IMR-90 (cell line): ENCODE data around the gene SERTAD4. TPM values are rescaled to one million over a fixed set of nuclear protein-coding genes. Genes with fewer than 3 reads are reported as not detected.
A peak's percentile ranks its signal among the peaks of the same experiment; 100 is the strongest.

ENCODE experiments used
- ATAC-seq: fragments of 200-7000 bp; cut with Tn5 transposase; 2 replicates; pipeline ENCODE4 v1.9.1; 2020; ENCODE audit warnings: low read depth, mild to moderate bottlenecking, moderate library complexity
- BruUV-seq: library from RNA; stranded (reverse); fragments of 400-500 nt; replicated peaks from 2 replicates; lab custom pipeline; 2021; lab: Mats Ljungman, UMichigan
- CTCF ChIA-PET: fragments of 300-600 bp; formaldehyde crosslinking; extraction: SDS; loops from one replicate; lab custom pipeline; 2021; ENCODE audit warnings: antibody characterized with exemption; lab: Yijun Ruan, JAX
- POLR2A ChIA-PET: fragments of 300-600 bp; sonication (Branson Sonifier 250); formaldehyde crosslinking; loops from one replicate; lab custom pipeline; 2022; ENCODE audit warnings: antibody characterized with exemption; ENCODE audit not compliant: unreplicated experiment; lab: Charles Lee
- DNase-seq: peaks from one replicate; pipeline ENCODE4 v3.0.0; 2013
- H2AFZ ChIP-seq: replicated peaks from 2 replicates; pipeline ENCODE3; 2013; ENCODE audit warnings: low read length, mild to moderate bottlenecking; ENCODE audit not compliant: poor library complexity
- H2AK5ac ChIP-seq: 2 replicates; pipeline ENCODE4 v1.6.1; 2013; ENCODE audit warnings: low read depth, low read length, inconsistent platforms
- H2AK9ac ChIP-seq: replicated peaks from 2 replicates; pipeline ENCODE3; 2013; ENCODE audit warnings: mild to moderate bottlenecking, low read depth, low read length, moderate library complexity; ENCODE audit not compliant: poor library complexity
- H2BK120ac ChIP-seq: 2 replicates; pipeline ENCODE4 v1.6.1; 2013; ENCODE audit warnings: low read depth, low read length, inconsistent platforms
- H2BK15ac ChIP-seq: 3 replicates; pipeline ENCODE4 v1.6.1; 2013; ENCODE audit warnings: low read depth, low read length, inconsistent platforms
- H2BK20ac ChIP-seq: 2 replicates; pipeline ENCODE4 v1.6.1; 2013; ENCODE audit warnings: low read depth, mild to moderate bottlenecking, inconsistent platforms, low read length, moderate library complexity
- H2BK5ac ChIP-seq: 2 replicates; pipeline ENCODE4 v1.6.1; 2013; ENCODE audit warnings: mild to moderate bottlenecking, low read depth, low read length, inconsistent platforms; ENCODE audit not compliant: poor library complexity, severe bottlenecking
- H3K14ac ChIP-seq: replicated peaks from 2 replicates; pipeline ENCODE4 v1.6.1; 2013; ENCODE audit warnings: low read depth, low read length, inconsistent platforms
- H3K18ac ChIP-seq: 2 replicates; pipeline ENCODE4 v1.6.1; 2013; ENCODE audit warnings: low read depth, low read length, control low read depth
- H3K23ac ChIP-seq: 2 replicates; pipeline ENCODE4 v1.6.1; 2013; ENCODE audit warnings: low read depth, low read length, inconsistent platforms
- H3K27ac ChIP-seq: 2 replicates; pipeline ENCODE4 v1.5.1; 2013; ENCODE audit warnings: mild to moderate bottlenecking, control low read depth, low read length; ENCODE audit not compliant: insufficient read depth
- H3K27me3 ChIP-seq: 2 replicates; pipeline ENCODE4 v1.6.1; 2013; ENCODE audit warnings: low read length; ENCODE audit not compliant: control insufficient read depth, insufficient read depth
- H3K36me3 ChIP-seq: 2 replicates; pipeline ENCODE4 v1.6.1; 2013; ENCODE audit warnings: low read length, mixed read lengths; ENCODE audit not compliant: control insufficient read depth, insufficient read depth
- H3K4ac ChIP-seq: 2 replicates; pipeline ENCODE4 v1.6.1; 2013; ENCODE audit warnings: low read depth, low read length, inconsistent platforms
- H3K4me1 ChIP-seq: 2 replicates; pipeline ENCODE4 v1.6.1; 2013; ENCODE audit warnings: low read length, mixed read lengths; ENCODE audit not compliant: control insufficient read depth, insufficient read depth
- H3K4me2 ChIP-seq: 2 replicates; pipeline ENCODE4 v1.6.1; 2013; ENCODE audit warnings: low read depth, mild to moderate bottlenecking, control low read depth, low read length, moderate library complexity
- H3K4me3 ChIP-seq: 2 replicates; pipeline ENCODE4 v1.5.1; 2013; ENCODE audit warnings: low read depth, mild to moderate bottlenecking, control low read depth, low read length, moderate library complexity; ENCODE audit not compliant: insufficient read depth
- H3K56ac ChIP-seq: 2 replicates; pipeline ENCODE4 v1.6.1; 2013; ENCODE audit warnings: low read length, inconsistent platforms; ENCODE audit not compliant: insufficient read depth; ENCODE audit errors: extremely low read depth
- H3K79me1 ChIP-seq, 2 experiments: 2 replicates each; pipeline ENCODE4 v1.6.1; 2013; ENCODE audit warnings: low read length in 2 of 2, inconsistent platforms in 1 of 2, low read depth in 1 of 2
- H3K9ac ChIP-seq: 2 replicates; pipeline ENCODE4 v1.6.1; 2013; ENCODE audit warnings: low read depth, low read length, control low read depth
- H3K9me1 ChIP-seq: 2 replicates; pipeline ENCODE4 v1.6.1; 2013; ENCODE audit warnings: low read length, inconsistent platforms; ENCODE audit not compliant: insufficient read depth
- H3K9me3 ChIP-seq: 2 replicates; pipeline ENCODE4 v1.6.1; 2013; ENCODE audit warnings: low read length; ENCODE audit not compliant: control insufficient read depth, insufficient read depth
- H4K20me1 ChIP-seq: 2 replicates; pipeline ENCODE4 v1.6.1; 2013; ENCODE audit warnings: low read length, inconsistent platforms; ENCODE audit not compliant: insufficient read depth
- H4K5ac ChIP-seq: 2 replicates; pipeline ENCODE4 v1.6.1; 2013; ENCODE audit warnings: mild to moderate bottlenecking, low read depth, low read length, control low read depth
- H4K8ac ChIP-seq, 2 experiments: 2 replicates each; pipeline ENCODE4 v1.6.1; 2013; ENCODE audit warnings: low read depth in 2 of 2, low read length in 2 of 2, control low read depth in 1 of 2, inconsistent platforms in 1 of 2
- H4K91ac ChIP-seq: 2 replicates; pipeline ENCODE4 v1.6.1; 2013; ENCODE audit warnings: low read depth, low read length, inconsistent platforms; ENCODE audit not compliant: insufficient read depth
- BHLHE40 ChIP-seq: fragments of 150-350 bp; IDR thresholded peaks from 2 replicates; pipeline ENCODE4 v1.6.1; 2016; ENCODE audit warnings: mild to moderate bottlenecking, low read depth, low read length
- CEBPB ChIP-seq: IDR thresholded peaks from 2 replicates; pipeline ENCODE4 v1.6.1; 2012; ENCODE audit warnings: low read depth, low read length, improper control_type of control experiment
- CHD1 ChIP-seq: IDR thresholded peaks from 2 replicates; pipeline ENCODE4 v1.6.1; 2012; ENCODE audit warnings: low read depth, low read length, improper control_type of control experiment
- FOS ChIP-seq: fragments of 150-350 bp; IDR thresholded peaks from 2 replicates; pipeline ENCODE4 v1.6.1; 2016; ENCODE audit warnings: low read depth, low read length
- MAFK ChIP-seq: IDR thresholded peaks from 2 replicates; pipeline ENCODE4 v1.6.1; 2012; ENCODE audit warnings: low read depth, low read length, improper control_type of control experiment
- MAZ ChIP-seq: IDR thresholded peaks from 2 replicates; pipeline ENCODE4 v1.6.1; 2012; ENCODE audit warnings: low read depth, mild to moderate bottlenecking, low read length, improper control_type of control experiment, moderate library complexity, borderline replicate concordance
- MXI1 ChIP-seq: IDR thresholded peaks from 2 replicates; pipeline ENCODE4 v1.6.1; 2012; ENCODE audit warnings: low read depth, mild to moderate bottlenecking, low read length, moderate library complexity, borderline replicate concordance
- NFE2L2 ChIP-seq: fragments of 150-350 bp; IDR thresholded peaks from 2 replicates; pipeline ENCODE4 v1.6.1; 2016; ENCODE audit warnings: low read depth, mild to moderate bottlenecking, low read length
- POLR2A ChIP-seq: IDR thresholded peaks from 2 replicates; pipeline ENCODE4 v1.6.1; 2012; ENCODE audit warnings: mild to moderate bottlenecking, low read depth, low read length
- RAD21 ChIP-seq: IDR thresholded peaks from 2 replicates; pipeline ENCODE4 v1.6.1; 2012; ENCODE audit warnings: low read length, improper control_type of control experiment
- RCOR1 ChIP-seq: IDR thresholded peaks from 2 replicates; pipeline ENCODE4 v1.6.1; 2012; ENCODE audit warnings: mild to moderate bottlenecking, low read length, improper control_type of control experiment; ENCODE audit not compliant: insufficient replicate concordance
- RFX5 ChIP-seq: IDR thresholded peaks from 2 replicates; pipeline ENCODE4 v1.8.0; 2012; ENCODE audit warnings: low read depth, mild to moderate bottlenecking, low read length, moderate library complexity
- SMC3 ChIP-seq: fragments of 150-350 bp; IDR thresholded peaks from 2 replicates; pipeline ENCODE4 v1.6.1; 2016; ENCODE audit warnings: low read depth, mild to moderate bottlenecking, antibody characterized with exemption, low read length, moderate library complexity
- WGBS, 2 experiments: methylation state at CpG; one replicate each; pipeline versions ENCODE4 v1.1.5 to v1.1.7; 2013; ENCODE audit warnings: missing lambda C conversion rate in 2 of 2; ENCODE audit not compliant: insufficient read length in 1 of 2; ENCODE audit errors: extremely low coverage in 2 of 2; 5-methylcytosine and 5-hydroxymethylcytosine counted together
- dilution Hi-C: fragments of 300-500 bp; cut with HindIII; formaldehyde crosslinking; loops from one replicate; pipeline ENCODE4 v1.14.3; 2018; ENCODE audit warnings: low sequenced_read_pairs; ENCODE audit not compliant: unreplicated experiment
- in situ Hi-C: fragments of 300-500 bp; cut with MboI; formaldehyde crosslinking; loops from 3 replicates; pipeline ENCODE4 v1.14.3; 2019; ENCODE audit warnings: low sequenced_read_pairs, inconsistent platforms, mixed read lengths
- intact Hi-C: fragments of 100-400 bp; cut with micrococcal nuclease; formaldehyde crosslinking; loops from 2 replicates; pipeline ENCODE4 v1.10.0; 2022
- polyA plus RNA-seq, 3 experiments: library from polyadenylated mRNA; depleted of rRNA; stranded (reverse); fragments of >200 nt; gene quantifications; 2 replicates each; pipeline ENCODE4 v1.2.3, GENCODE V29; 2012; ENCODE audit warnings: low replicate concordance in 1 of 3
- total RNA-seq: library from RNA; depleted of rRNA; stranded (reverse); fragments of >200 nt; gene quantifications from 2 replicates; pipeline ENCODE4 v1.2.3, GENCODE V29; 2012
- TF ChIP-seq, protein P1 (sequence below): fragments of 150-350 bp; IDR thresholded peaks from 2 replicates; pipeline ENCODE4 v1.6.1; 2016; ENCODE audit warnings: low read depth, mild to moderate bottlenecking, low read length, moderate library complexity, borderline replicate concordance
- TF ChIP-seq, protein P2 (sequence below): fragments of 150-350 bp; IDR thresholded peaks from 2 replicates; pipeline ENCODE4 v1.6.1; 2017; ENCODE audit warnings: mild to moderate bottlenecking, antibody characterized with exemption, low read length, low read depth
- TF ChIP-seq, protein P3 (sequence below): conservative IDR thresholded peaks from 2 replicates; pipeline ENCODE4 v1.5.1; 2012; ENCODE audit warnings: mild to moderate bottlenecking, low read depth, low read length, improper control_type of control experiment

Gene SERTAD4
- total and polyA plus RNA-seq, 2 of the 4 experiments (the other 2 are of a cell fraction) = under 0.01 to 0.22 TPM

DNA sequence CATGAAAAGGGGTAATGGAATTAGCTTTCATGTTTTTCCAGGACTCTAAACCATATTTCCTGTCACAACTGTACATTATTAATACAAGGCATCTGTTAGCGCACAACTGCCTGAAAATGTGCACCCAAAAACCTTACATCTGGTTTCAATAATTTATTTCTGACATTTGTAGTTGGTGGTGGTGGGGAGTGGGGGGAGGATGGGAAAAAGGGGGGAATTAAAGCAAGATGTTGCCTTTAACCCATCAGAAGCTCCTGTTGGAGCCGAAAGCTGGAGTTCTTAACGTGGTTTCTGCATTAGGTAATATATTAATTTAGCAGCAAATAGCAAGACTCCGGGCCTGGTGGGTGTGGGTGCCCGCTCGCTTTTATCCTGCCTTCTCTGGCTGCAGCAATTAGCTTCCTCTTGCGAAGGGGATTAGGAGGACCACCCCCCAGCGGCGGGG lies 59.2 kb downstream of the SERTAD4 start:
- BruUV-seq = no TSS peak

More for the DNA sequence above, 59.2 kb downstream of the SERTAD4 start:
- no peak overlapping the region for H4K8ac ChIP-seq
- H3K27me3 ChIP-seq = peaks cover 35% of the 10 kb centered on the region
- H2BK20ac ChIP-seq = no peak overlapping the region
- H2AFZ ChIP-seq = peak overlapping the region; percentile 54
- H2AK5ac ChIP-seq = no peak overlapping the region
- in situ Hi-C loops (no loop called here), intact Hi-C loops (no loop called here), dilution Hi-C loops (no loop called here)
- no peak for DNase-seq
- H3K9me1 ChIP-seq = no peaks in the 10 kb centered on the region
- no peak overlapping the region for H3K56ac ChIP-seq
- no peaks in the 10 kb centered on the region for H3K36me3 ChIP-seq
- no peak overlapping the region for H3K4me3 ChIP-seq
- no peak overlapping the region for H3K4me2 ChIP-seq
- no peaks in the 10 kb centered on the region for H4K20me1 ChIP-seq
- H3K4me1 ChIP-seq = peaks cover 3% of the 10 kb centered on the region; the same call in 1 of the 2 replicates
- no peak overlapping the region for H3K14ac ChIP-seq
- no peak overlapping the region for H2AK9ac ChIP-seq
- no peak overlapping the region for H2BK120ac ChIP-seq
- H3K27ac ChIP-seq = no peak overlapping the region
- H3K4ac ChIP-seq = no peak overlapping the region
- no peak overlapping the region for H3K23ac ChIP-seq
- ChIA-PET POLR2A (interaction anchor here (1.1 kb wide), 1 partner anchor 32 kb away, joined by 10 read pairs; no protein-coding TSS in a partner anchor), CTCF (interaction anchor here (0.6 kb wide), 3 partner anchors 21 to 51 kb away, joined by 3 to 4 read pairs (median 3); no protein-coding TSS in a partner anchor)
- no peak overlapping the region for H2BK5ac ChIP-seq
- TF ChIP-seq FOS = no peak
- TF ChIP-seq, protein P1, sequence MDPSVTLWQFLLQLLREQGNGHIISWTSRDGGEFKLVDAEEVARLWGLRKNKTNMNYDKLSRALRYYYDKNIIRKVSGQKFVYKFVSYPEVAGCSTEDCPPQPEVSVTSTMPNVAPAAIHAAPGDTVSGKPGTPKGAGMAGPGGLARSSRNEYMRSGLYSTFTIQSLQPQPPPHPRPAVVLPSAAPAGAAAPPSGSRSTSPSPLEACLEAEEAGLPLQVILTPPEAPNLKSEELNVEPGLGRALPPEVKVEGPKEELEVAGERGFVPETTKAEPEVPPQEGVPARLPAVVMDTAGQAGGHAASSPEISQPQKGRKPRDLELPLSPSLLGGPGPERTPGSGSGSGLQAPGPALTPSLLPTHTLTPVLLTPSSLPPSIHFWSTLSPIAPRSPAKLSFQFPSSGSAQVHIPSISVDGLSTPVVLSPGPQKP = no peak
- TF ChIP-seq RCOR1 = no peak
- TF ChIP-seq MXI1 = no peak
- TF ChIP-seq, protein P2, sequence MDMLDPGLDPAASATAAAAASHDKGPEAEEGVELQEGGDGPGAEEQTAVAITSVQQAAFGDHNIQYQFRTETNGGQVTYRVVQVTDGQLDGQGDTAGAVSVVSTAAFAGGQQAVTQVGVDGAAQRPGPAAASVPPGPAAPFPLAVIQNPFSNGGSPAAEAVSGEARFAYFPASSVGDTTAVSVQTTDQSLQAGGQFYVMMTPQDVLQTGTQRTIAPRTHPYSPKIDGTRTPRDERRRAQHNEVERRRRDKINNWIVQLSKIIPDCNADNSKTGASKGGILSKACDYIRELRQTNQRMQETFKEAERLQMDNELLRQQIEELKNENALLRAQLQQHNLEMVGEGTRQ = no peak
- TF ChIP-seq MAFK = no peak
- no peak for TF ChIP-seq POLR2A
- no peak for TF ChIP-seq RAD21
- no peak for TF ChIP-seq CHD1
- no peak for TF ChIP-seq CEBPB
- no peak for TF ChIP-seq NFE2L2
- TF ChIP-seq SMC3 = no peak
- TF ChIP-seq RFX5 = no peak
- TF ChIP-seq BHLHE40 = no peak
- TF ChIP-seq, protein P3, sequence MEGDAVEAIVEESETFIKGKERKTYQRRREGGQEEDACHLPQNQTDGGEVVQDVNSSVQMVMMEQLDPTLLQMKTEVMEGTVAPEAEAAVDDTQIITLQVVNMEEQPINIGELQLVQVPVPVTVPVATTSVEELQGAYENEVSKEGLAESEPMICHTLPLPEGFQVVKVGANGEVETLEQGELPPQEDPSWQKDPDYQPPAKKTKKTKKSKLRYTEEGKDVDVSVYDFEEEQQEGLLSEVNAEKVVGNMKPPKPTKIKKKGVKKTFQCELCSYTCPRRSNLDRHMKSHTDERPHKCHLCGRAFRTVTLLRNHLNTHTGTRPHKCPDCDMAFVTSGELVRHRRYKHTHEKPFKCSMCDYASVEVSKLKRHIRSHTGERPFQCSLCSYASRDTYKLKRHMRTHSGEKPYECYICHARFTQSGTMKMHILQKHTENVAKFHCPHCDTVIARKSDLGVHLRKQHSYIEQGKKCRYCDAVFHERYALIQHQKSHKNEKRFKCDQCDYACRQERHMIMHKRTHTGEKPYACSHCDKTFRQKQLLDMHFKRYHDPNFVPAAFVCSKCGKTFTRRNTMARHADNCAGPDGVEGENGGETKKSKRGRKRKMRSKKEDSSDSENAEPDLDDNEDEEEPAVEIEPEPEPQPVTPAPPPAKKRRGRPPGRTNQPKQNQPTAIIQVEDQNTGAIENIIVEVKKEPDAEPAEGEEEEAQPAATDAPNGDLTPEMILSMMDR = no peak
- TF ChIP-seq MAZ = no peak
- 7% methylated on average over 3 of the region's 9 CpGs; no CpG with 5 or more reads in 1 of the 2 experiments for WGBS, 2 experiments
- no peak overlapping the region for H2BK15ac ChIP-seq
- H3K18ac ChIP-seq = no peak overlapping the region
- H4K5ac ChIP-seq = no peak overlapping the region
- no peaks in the 10 kb centered on the region for H3K79me1 ChIP-seq
- no peaks in the 10 kb centered on the region for H3K9me3 ChIP-seq
- peak; percentile 53; the same call in 1 of the 2 replicates for ATAC-seq
- H3K9ac ChIP-seq = no peak overlapping the region
- H4K91ac ChIP-seq = no peak overlapping the region
